Suprapubic skin (tissue), 4 donors: ENCODE results near the gene C2CD3. TPM values are rescaled to one million over a fixed set of nuclear protein-coding genes. Genes with fewer than 3 reads are reported as not detected.

Experiments
- DNase-seq, 2 donors: peaks; one replicate each; pipeline ENCODE4 v3.0.0-alpha.2; 2019; ENCODE audit warnings: low spot score in 2 of 2
- H3K27ac ChIP-seq: fragments of 200-600 bp; sonication (generic); one replicate; pipeline ENCODE4 v1.5.1; 2019
- H3K27me3 ChIP-seq: fragments of 200-600 bp; sonication (generic); one replicate; pipeline ENCODE4 v1.5.1; 2019
- H3K36me3 ChIP-seq: fragments of 200-600 bp; sonication (generic); one replicate; pipeline ENCODE4 v1.5.1; 2019
- H3K4me1 ChIP-seq: fragments of 200-600 bp; sonication (generic); one replicate; pipeline ENCODE4 v1.5.1; 2019
- H3K4me3 ChIP-seq: fragments of 200-600 bp; sonication (generic); one replicate; pipeline ENCODE4 v1.5.1; 2019; ENCODE audit warnings: mild to moderate bottlenecking
- H3K9me3 ChIP-seq: fragments of 200-600 bp; sonication (generic); one replicate; pipeline ENCODE4 v1.5.1; 2019
- EP300 ChIP-seq: sonication (generic); formaldehyde crosslinking; IDR thresholded peaks from one replicate; pipeline ENCODE4 v1.6.1; 2017; ENCODE audit warnings: antibody characterized with exemption
- POLR2A ChIP-seq, 2 donors: fragments of 450-650 bp; IDR thresholded peaks; one replicate each; pipeline ENCODE4 v1.6.1; 2017; ENCODE audit warnings: antibody characterized with exemption in 2 of 2, mild to moderate bottlenecking in 2 of 2, moderate library complexity in 2 of 2
- POLR2AphosphoS5 ChIP-seq, 3 donors: sonication (generic); formaldehyde crosslinking; IDR thresholded peaks; one replicate each; pipeline ENCODE4 v1.6.1; 2017; ENCODE audit warnings: antibody characterized with exemption in 3 of 3
- WGBS: methylation state at CpG from one replicate; pipeline ENCODE4 v1.1.5; 2018; 5-methylcytosine and 5-hydroxymethylcytosine counted together
- total RNA-seq, 4 donors: library from RNA; depleted of rRNA; stranded (reverse); fragments of >200 nt; gene quantifications; one replicate each; pipeline ENCODE4 v1.1.0, GENCODE V29; 2016
- TF ChIP-seq, protein P1 (sequence below), 2 donors: fragments of 200-600 bp in 1 of 2; fragments of 450-650 bp in 1 of 2; sonication (generic) in 1 of 2; IDR thresholded peaks; one replicate each; pipeline ENCODE4 v1.5.1; 2016 to 2019; ENCODE audit warnings: antibody characterized with exemption in 2 of 2, mild to moderate bottlenecking in 1 of 2, moderate library complexity in 1 of 2

C2CD3 gene
- total RNA-seq, 4 donors from 2014 or later, result 16.9 to 41.3 (median 29.2) TPM

- no peaks in the 10 kb centered on the region for H3K4me1 ChIP-seq
- no peak for DNase-seq
- TF ChIP-seq POLR2A (IDR thresholded peaks at IDR 0.05) (no peak), POLR2AphosphoS5 (IDR thresholded peaks at IDR 0.05) (no peak), EP300 (no peak)
- TF ChIP-seq, protein P1, sequence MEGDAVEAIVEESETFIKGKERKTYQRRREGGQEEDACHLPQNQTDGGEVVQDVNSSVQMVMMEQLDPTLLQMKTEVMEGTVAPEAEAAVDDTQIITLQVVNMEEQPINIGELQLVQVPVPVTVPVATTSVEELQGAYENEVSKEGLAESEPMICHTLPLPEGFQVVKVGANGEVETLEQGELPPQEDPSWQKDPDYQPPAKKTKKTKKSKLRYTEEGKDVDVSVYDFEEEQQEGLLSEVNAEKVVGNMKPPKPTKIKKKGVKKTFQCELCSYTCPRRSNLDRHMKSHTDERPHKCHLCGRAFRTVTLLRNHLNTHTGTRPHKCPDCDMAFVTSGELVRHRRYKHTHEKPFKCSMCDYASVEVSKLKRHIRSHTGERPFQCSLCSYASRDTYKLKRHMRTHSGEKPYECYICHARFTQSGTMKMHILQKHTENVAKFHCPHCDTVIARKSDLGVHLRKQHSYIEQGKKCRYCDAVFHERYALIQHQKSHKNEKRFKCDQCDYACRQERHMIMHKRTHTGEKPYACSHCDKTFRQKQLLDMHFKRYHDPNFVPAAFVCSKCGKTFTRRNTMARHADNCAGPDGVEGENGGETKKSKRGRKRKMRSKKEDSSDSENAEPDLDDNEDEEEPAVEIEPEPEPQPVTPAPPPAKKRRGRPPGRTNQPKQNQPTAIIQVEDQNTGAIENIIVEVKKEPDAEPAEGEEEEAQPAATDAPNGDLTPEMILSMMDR (IDR thresholded peaks at IDR 0.05), result no peak
- peaks cover 1% of the 10 kb centered on the region for H3K36me3 ChIP-seq
- H3K27ac ChIP-seq, result no peak overlapping the region
- H3K27me3 ChIP-seq, result no peaks in the 10 kb centered on the region
- no peaks in the 10 kb centered on the region for H3K9me3 ChIP-seq
- no peak overlapping the region for H3K4me3 ChIP-seq
Observed at GRCh38 chr11:74195828-74196227, 25.0 kb upstream of the C2CD3 start.

- Histone ChIP-seq H3K4me3 (no peak overlapping the region), H3K9me3 (no peaks in the 10 kb centered on the region), H3K4me1 (no peaks in the 10 kb centered on the region), H3K36me3 (peaks cover under 1% of the 10 kb centered on the region), H3K27ac (no peak overlapping the region), H3K27me3 (no peaks in the 10 kb centered on the region)
- DNase-seq, result no peak
- WGBS, result 95% methylated on average over 2 of the region's 2 CpGs
- TF ChIP-seq POLR2AphosphoS5 (IDR thresholded peaks at IDR 0.05), result no peak
- no peak for TF ChIP-seq EP300
- TF ChIP-seq POLR2A (IDR thresholded peaks at IDR 0.05), result no peak
- TF ChIP-seq, protein P1 (IDR thresholded peaks at IDR 0.05), result no peak
Observed at GRCh38 chr11:74185695-74186094, 14.9 kb upstream of the C2CD3 start.

- TF ChIP-seq EP300, result no peak
- TF ChIP-seq, protein P1 (IDR thresholded peaks at IDR 0.05), result no peak
- no peak for TF ChIP-seq POLR2A (IDR thresholded peaks at IDR 0.05)
- TF ChIP-seq POLR2AphosphoS5 (IDR thresholded peaks at IDR 0.05), result no peak
- H3K4me1 ChIP-seq, result no peaks in the 10 kb centered on the region
Observed at GRCh38 chr11:74185285-74185684, 14.5 kb upstream of the C2CD3 start.

GRCh38 chr11:74182635-74183034 lies 11.8 kb upstream of the C2CD3 start:
- WGBS, result 91% methylated on average over 4 of the region's 4 CpGs
- TF ChIP-seq, protein P1 (IDR thresholded peaks at IDR 0.05), result no peak
- TF ChIP-seq POLR2AphosphoS5 (IDR thresholded peaks at IDR 0.05) (no peak), EP300 (no peak), POLR2A (IDR thresholded peaks at IDR 0.05) (no peak)
- Histone ChIP-seq H3K36me3 (no peaks in the 10 kb centered on the region), H3K27me3 (no peaks in the 10 kb centered on the region), H3K4me3 (no peak overlapping the region), H3K9me3 (no peaks in the 10 kb centered on the region), H3K4me1 (peaks cover 4% of the 10 kb centered on the region), H3K27ac (no peak overlapping the region)
- no peak for DNase-seq

More at GRCh38 chr11:74185285-74185684, 14.5 kb upstream of the C2CD3 start:
- no peak for DNase-seq
- 81% methylated on average over 5 of the region's 5 CpGs for WGBS
- Histone ChIP-seq H3K9me3 (no peaks in the 10 kb centered on the region), H3K27me3 (no peaks in the 10 kb centered on the region), H3K4me3 (no peak overlapping the region), H3K27ac (no peak overlapping the region), H3K36me3 (no peaks in the 10 kb centered on the region)

DNA sequence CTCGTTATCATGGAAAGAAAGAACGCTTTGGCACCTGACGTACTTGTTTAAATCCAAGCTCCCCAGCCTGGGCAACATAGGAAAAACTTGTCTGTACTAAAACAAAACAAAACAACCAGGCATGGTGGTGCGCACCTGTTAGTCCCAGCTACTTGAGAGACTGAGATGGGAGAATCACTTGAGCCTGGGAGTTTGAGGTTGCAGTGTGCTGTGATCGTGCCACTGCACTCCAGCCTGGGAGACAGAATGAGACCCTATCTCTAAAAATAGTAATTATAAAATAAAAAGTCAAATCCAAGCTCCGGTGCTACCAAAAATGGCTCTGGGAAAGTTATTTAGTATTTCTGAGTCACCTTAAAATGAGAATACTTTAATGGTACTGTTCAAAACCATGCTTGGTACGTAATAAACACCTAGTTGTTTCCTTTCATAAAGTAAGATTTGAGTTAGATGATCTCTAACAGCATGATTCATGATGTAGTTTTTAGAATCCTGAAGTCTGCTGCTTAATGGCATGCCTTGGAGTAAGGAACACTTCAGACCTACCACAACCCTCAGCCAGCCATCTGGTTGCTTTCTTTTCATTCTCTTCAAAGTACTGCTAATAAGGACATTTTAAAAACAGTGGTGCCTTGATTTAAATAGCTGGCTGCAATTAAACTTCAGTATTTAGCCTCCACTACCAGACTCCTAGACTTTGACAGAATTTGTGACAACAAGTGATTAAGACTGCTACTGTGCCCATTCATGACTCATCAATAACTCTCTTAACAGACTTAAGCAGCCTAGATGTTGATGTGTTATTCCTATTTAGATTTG lies 8.6 kb upstream of the C2CD3 start:
- TF ChIP-seq POLR2AphosphoS5 (IDR thresholded peaks at IDR 0.05) (no peak), EP300 (no peak), POLR2A (IDR thresholded peaks at IDR 0.05) (no peak)
- TF ChIP-seq, protein P1 (IDR thresholded peaks at IDR 0.05), result no peak
- 93% methylated on average over 7 of the region's 7 CpGs for WGBS
- H3K4me1 ChIP-seq, result peaks cover 4% of the 10 kb centered on the region
- H3K9me3 ChIP-seq, result no peaks in the 10 kb centered on the region
- no peak for DNase-seq
- no peaks in the 10 kb centered on the region for H3K36me3 ChIP-seq
- no peak overlapping the region for H3K27ac ChIP-seq
- H3K27me3 ChIP-seq, result no peaks in the 10 kb centered on the region
- no peak overlapping the region for H3K4me3 ChIP-seq
